GM12865 (cell line): ENCODE results near the gene TRIM10.

Experiments
- DNase-seq: peaks from one replicate; pipeline ENCODE4 v3.0.0; 2010; ENCODE audit warnings: low read depth
- H3K4me3 ChIP-seq: 2 replicates; pipeline ENCODE4 v1.5.1; 2011; ENCODE audit warnings: mild to moderate bottlenecking, low read depth, low read length, control low read depth
- CTCF ChIP-seq: IDR thresholded peaks from 2 replicates; pipeline ENCODE4 v1.5.1; 2011; ENCODE audit warnings: low read length, control low read depth, low read depth, inconsistent platforms; ENCODE audit not compliant: insufficient read depth; ENCODE audit errors: missing control alignments

Gene TRIM10

GRCh38 chr6:30135147-30135546 is 25.9 kb downstream of the TRIM10 start:
- H3K4me3 ChIP-seq, result no peak overlapping the region
- DNase-seq, result no peak
- no peak for TF ChIP-seq CTCF

GRCh38 chr6:30131947-30132497 is 29.0 kb downstream of the TRIM10 start:
- DNase-seq, result no peak
- H3K4me3 ChIP-seq, result no peak overlapping the region
- TF ChIP-seq CTCF, result no peak

DNA sequence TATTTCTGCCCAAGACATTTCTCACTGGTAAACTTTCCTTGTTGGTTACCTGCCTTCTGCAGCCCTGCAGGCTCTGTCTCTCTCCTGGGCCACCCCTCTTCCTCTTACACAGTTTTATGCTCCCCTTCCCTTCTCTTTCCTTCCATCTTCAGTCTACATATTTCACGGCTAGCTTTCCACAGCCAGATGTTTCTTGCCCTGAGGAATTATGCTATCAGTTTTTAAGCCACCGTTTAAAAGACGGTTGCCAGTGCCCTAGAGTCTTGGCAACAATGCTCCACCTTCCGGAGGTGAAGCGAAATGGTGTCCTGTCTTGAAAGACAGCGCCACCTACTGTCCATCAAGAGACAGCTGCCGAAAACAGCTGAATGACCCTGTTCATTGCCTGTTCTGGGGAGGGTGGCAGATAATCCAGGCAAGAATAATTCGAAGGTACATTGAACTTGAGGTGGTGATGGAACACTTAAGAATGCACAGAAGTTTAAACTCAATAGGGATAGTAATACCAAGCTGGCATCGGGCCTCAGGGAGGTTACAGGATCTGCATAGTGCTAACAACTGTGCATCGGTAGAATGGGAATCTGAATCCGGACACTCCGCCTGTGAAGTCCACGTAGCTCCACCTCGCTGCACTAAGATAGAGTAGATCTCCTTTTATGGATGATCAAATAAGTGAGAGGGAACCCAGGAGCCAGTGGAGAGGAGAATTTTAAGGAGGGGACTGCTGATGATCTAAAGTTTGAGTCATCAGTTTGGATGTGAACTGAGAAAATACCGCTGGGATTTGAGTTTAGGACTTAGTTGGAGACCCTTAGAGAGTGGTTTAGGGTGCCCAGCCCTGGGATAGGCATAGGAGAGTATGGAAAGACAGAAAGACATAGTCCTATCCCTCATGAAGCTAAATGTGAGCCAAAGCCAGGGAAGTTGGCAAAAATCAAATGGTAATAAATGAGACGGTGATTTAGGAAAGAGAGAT is 29.8 kb downstream of the TRIM10 start:
- H3K4me3 ChIP-seq, result no peak overlapping the region
- TF ChIP-seq CTCF, result peak; percentile 97
- peak; percentile 87 for DNase-seq

GRCh38 chr6:30130179-30130679 is 30.8 kb downstream of the TRIM10 start:
- H3K4me3 ChIP-seq, result no peak overlapping the region

GRCh38 chr6:30129265-30130178 is 31.5 kb downstream of the TRIM10 start:
- DNase-seq, result no peak
- TF ChIP-seq CTCF, result no peak
- no peak overlapping the region for H3K4me3 ChIP-seq

More at GRCh38 chr6:30130179-30130679, 30.8 kb downstream of the TRIM10 start:
- DNase-seq, result no peak
- no peak for TF ChIP-seq CTCF
